Retinal pigment epithelial cell (primary cell): ENCODE results near the gene PCDHGA2.

Experiments
- DNase-seq: peaks from one replicate; pipeline ENCODE4 v3.0.0-alpha.2; 2010; ENCODE audit warnings: low read depth
- H3K4me3 ChIP-seq: 2 replicates; pipeline ENCODE4 v1.5.1; 2011; ENCODE audit warnings: mild to moderate bottlenecking, low read length, control low read depth, moderate library complexity
- CTCF ChIP-seq: conservative IDR thresholded peaks from 2 replicates; pipeline ENCODE4 v1.5.1; 2011; ENCODE audit warnings: low read depth, low read length, control low read depth, inconsistent platforms

Gene PCDHGA2

GRCh38 chr5:141363952-141364660 lies 25.5 kb downstream of the PCDHGA2 start, which contains the start of gene PCDHGA5:
PCDHGA5 (plus strand) TSS chr5:141364162; CDS start chr5:141364331, 169 bp downstream.
- TF ChIP-seq CTCF = no peak
- H3K4me3 ChIP-seq = no peak within 1 kb of the TSS
- no peak for DNase-seq

GRCh38 chr5:141366016-141366896 lies 27.7 kb downstream of the PCDHGA2 start:
- H3K4me3 ChIP-seq = no peak overlapping the region
- no peak for TF ChIP-seq CTCF
- no peak for DNase-seq

GRCh38 chr5:141369994-141370848 lies 31.7 kb downstream of the PCDHGA2 start, which contains the start of gene PCDHGB3:
PCDHGB3 (plus strand) TSS chr5:141370242; CDS start chr5:141370395, 153 bp downstream.
- H3K4me3 ChIP-seq = peak within 1 kb of the TSS; percentile 30
- no peak for DNase-seq
- peak; percentile 43 for TF ChIP-seq CTCF

GRCh38 chr5:141371572-141372475 lies 33.3 kb downstream of the PCDHGA2 start:
- DNase-seq = no peak
- no peak overlapping the region for H3K4me3 ChIP-seq
- no peak for TF ChIP-seq CTCF

- peak within 1 kb of the TSS; percentile 46 for H3K4me3 ChIP-seq
These were observed 35.2 kb downstream of the PCDHGA2 start, which contains the start of gene PCDHGA6 for GRCh38 chr5:141373673-141374317. PCDHGA6 (plus strand) TSS chr5:141373891; CDS start chr5:141374084, 193 bp downstream.

More at GRCh38 chr5:141373673-141374317, 35.2 kb downstream of the PCDHGA2 start, which contains the start of gene PCDHGA6:
- no peak for DNase-seq
- peak; percentile 62 for TF ChIP-seq CTCF
